Activated naive CD4-positive, alpha-beta T cell treated with anti-CD3 and anti-CD28 coated beads, Interleukin-2, amount 10 ng/mL, durations not matched to agents 7 days and 5 days (primary cell): ENCODE results near the gene ASCC3.
A peak's percentile ranks its signal among the peaks of the same experiment; 100 is the strongest.

Experiments used
- CTCF ChIA-PET: fragments of 350-600 bp; sonication (Branson Sonifier 250); formaldehyde crosslinking; loops from one replicate; lab custom pipeline; 2021; ENCODE audit warnings: antibody characterized with exemption; lab: Charles Lee
- DNase-seq: peaks from one replicate; pipeline ENCODE4 v3.0.0-alpha.2; 2020
- H3K27ac Mint-ChIP-seq: one replicate; pipeline ENCODE4 v1.8.0; 2021; ENCODE audit warnings: mild to moderate bottlenecking, moderate library complexity, mixed read lengths
- H3K27me3 Mint-ChIP-seq: one replicate; pipeline ENCODE4 v1.8.0; 2021; ENCODE audit warnings: mild to moderate bottlenecking, mixed read lengths
- H3K36me3 Mint-ChIP-seq: one replicate; pipeline ENCODE4 v1.8.0; 2021; ENCODE audit warnings: mixed read lengths
- H3K4me1 Mint-ChIP-seq: one replicate; pipeline ENCODE4 v1.8.0; 2021; ENCODE audit warnings: mixed read lengths
- H3K4me3 Mint-ChIP-seq: one replicate; pipeline ENCODE4 v1.8.0; 2021; ENCODE audit warnings: mild to moderate bottlenecking, moderate library complexity, mixed read lengths
- H3K9me3 Mint-ChIP-seq: one replicate; pipeline ENCODE4 v1.8.0; 2021; ENCODE audit warnings: mixed read lengths

The ASCC3 gene

GRCh38 chr6:100461917-100462705 is 419.0 kb downstream of the ASCC3 start:
- Mint-ChIP-seq H3K4me1 (peaks cover 16% of the 10 kb centered on the region), H3K9me3 (peaks cover 4% of the 10 kb centered on the region), H3K36me3 (peaks cover 22% of the 10 kb centered on the region), H3K27me3 (peaks cover 65% of the 10 kb centered on the region), H3K27ac (peak overlapping the region; percentile 38), H3K4me3 (no peak overlapping the region)
- no peak for DNase-seq
- CTCF ChIA-PET = interaction anchor here (0.8 kb wide), 1 partner anchor 12 kb away, joined by 3 read pairs; no protein-coding TSS in a partner anchor

DNA sequence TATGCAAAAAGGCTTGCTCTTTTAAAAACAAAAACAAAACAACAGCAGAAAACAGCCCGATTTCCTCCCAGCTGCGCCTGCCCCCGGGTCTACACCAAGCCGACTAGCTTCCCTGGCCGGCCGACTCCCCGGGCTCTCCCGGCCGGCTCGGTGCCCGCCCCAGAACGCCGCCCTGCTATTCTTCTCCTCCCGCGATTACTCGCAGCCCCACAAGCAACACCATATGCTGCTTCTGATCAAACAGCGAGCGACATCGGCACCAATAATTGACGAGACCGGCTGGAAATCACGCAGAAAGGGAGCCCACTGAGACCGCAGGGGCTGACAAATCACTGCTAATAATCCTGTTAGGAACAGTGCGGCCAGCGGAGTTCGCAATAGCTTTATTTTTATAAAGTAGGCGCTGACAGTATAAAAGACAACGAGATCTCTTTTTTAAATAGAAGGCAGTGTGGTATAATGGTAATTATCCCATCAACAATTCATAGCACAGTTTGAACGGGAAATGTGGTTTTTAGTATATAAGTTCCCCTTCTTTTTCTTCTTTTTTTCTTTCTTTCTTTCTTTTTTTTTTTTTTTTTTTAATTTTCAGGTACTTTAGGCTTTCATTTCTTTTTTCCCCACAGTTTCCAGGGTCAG is 419.7 kb downstream of the ASCC3 start:
- peaks cover 57% of the 10 kb centered on the region for H3K27me3 Mint-ChIP-seq
- peak overlapping the region; percentile 38 for H3K27ac Mint-ChIP-seq
- CTCF ChIA-PET = interaction anchor here (1.0 kb wide), 1 partner anchor 203 kb away, joined by 4 read pairs; no protein-coding TSS in a partner anchor
- H3K36me3 Mint-ChIP-seq = peaks cover 25% of the 10 kb centered on the region
- DNase-seq = no peak
- peaks cover 16% of the 10 kb centered on the region for H3K4me1 Mint-ChIP-seq
- H3K9me3 Mint-ChIP-seq = peaks cover 2% of the 10 kb centered on the region
- no peak overlapping the region for H3K4me3 Mint-ChIP-seq

DNA sequence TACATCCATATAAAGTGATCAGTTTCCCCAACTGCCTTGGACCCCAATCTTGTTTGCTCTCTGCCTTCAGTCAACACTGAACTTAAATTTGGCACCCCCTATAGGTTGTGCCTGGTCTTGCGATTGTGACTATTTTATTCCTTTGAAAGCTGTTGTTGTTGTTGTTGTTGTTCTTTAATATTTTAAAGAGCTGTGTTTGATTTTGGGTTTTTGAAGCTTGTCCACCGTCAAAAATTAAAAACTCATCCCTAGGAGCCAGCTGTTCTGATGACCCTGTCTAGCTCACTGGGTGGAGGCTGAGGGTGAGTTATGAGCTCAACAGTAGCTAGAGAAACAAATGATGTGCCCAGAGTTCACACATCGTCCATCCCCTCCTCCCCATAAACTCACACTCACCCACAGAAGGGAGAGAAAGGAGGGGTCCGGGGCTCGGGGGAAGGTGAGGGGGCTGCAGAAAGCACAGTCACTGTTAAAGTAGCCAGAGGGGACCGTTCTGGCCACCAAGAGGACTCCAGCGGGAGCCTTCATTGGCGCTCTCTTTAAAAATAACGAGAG is 420.4 kb downstream of the ASCC3 start:
- Mint-ChIP-seq H3K4me3 (no peak overlapping the region), H3K36me3 (peaks cover 28% of the 10 kb centered on the region), H3K9me3 (no peaks in the 10 kb centered on the region), H3K27ac (no peak overlapping the region), H3K27me3 (peaks cover 51% of the 10 kb centered on the region), H3K4me1 (peaks cover 16% of the 10 kb centered on the region)
- no peak for DNase-seq
- CTCF ChIA-PET = interaction anchor here (1.0 kb wide), 1 partner anchor 204 kb away, joined by 4 read pairs; no protein-coding TSS in a partner anchor

DNA sequence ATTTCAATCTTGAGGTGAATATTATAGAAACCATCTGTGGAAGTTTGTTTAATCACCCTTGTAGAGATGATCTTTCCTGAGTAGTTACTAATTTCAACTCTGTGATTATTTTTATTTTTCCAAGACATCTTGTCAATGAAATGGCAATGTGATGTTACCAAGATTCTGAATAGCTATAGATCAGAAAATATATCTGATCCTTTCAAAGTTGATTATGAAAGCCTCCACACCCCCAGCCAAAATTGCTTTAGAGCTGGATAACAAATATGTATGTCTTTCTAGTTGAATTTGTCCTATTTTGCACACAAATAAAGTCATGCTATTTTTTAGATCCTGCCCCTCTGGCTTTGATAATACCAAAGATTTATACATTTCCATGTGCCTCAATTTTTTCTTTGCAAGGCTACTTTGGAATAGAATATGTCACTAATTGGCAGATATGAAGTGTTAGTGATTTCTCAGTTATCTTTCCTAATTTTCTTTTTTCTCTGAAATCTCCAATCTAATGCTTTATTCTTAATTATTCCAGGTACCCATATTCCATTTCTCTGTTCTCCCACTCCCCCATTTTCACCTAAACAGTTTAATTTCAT is 421.4 kb downstream of the ASCC3 start:
- Mint-ChIP-seq H3K27ac (no peak overlapping the region), H3K36me3 (peaks cover 28% of the 10 kb centered on the region), H3K9me3 (no peaks in the 10 kb centered on the region), H3K27me3 (peaks cover 40% of the 10 kb centered on the region), H3K4me3 (no peak overlapping the region), H3K4me1 (peaks cover 13% of the 10 kb centered on the region)
- CTCF ChIA-PET = no interaction called here
- no peak for DNase-seq

- Mint-ChIP-seq H3K27me3 (peaks cover 34% of the 10 kb centered on the region), H3K27ac (peak overlapping the region; percentile 45), H3K4me1 (peaks cover 13% of the 10 kb centered on the region), H3K36me3 (peaks cover 31% of the 10 kb centered on the region), H3K9me3 (no peaks in the 10 kb centered on the region), H3K4me3 (peak overlapping the region; percentile 33)
- CTCF ChIA-PET = no interaction called here
- DNase-seq = no peak
Observed at GRCh38 chr6:100458841-100459591, 422.1 kb downstream of the ASCC3 start.
